RWPE2 (cell line): ENCODE results near the gene PLPPR1.

ENCODE experiments used
- ATAC-seq: fragments of 200-7000 bp; cut with Tn5 transposase; 3 replicates; pipeline ENCODE4 v1.9.1; 2021; ENCODE audit warnings: low read depth
- DNase-seq: peaks from one replicate; pipeline ENCODE4 v3.0.0-alpha.2; 2020; ENCODE audit warnings: low spot score
- H3K27ac ChIP-seq: fragments of 450-650 bp; 2 replicates; pipeline ENCODE4 v1.5.1; 2017; ENCODE audit warnings: mild to moderate bottlenecking; ENCODE audit not compliant: poor library complexity, severe bottlenecking
- H3K27me3 ChIP-seq: fragments of 250-450 bp; sonication (Bioruptor Pico); 2 replicates; pipeline ENCODE4 v1.5.1; 2021; ENCODE audit warnings: mild to moderate bottlenecking, moderate library complexity; ENCODE audit not compliant: insufficient read depth, poor library complexity, severe bottlenecking
- H3K36me3 ChIP-seq: fragments of 250-450 bp; sonication (Bioruptor Pico); 2 replicates; pipeline ENCODE4 v1.5.1; 2020; ENCODE audit warnings: low read depth, mild to moderate bottlenecking, moderate library complexity
- H3K4me1 ChIP-seq: fragments of 250-450 bp; sonication (Bioruptor Pico); 2 replicates; pipeline ENCODE4 v1.5.1; 2021; ENCODE audit warnings: mild to moderate bottlenecking, moderate library complexity; ENCODE audit not compliant: insufficient read depth, poor library complexity, severe bottlenecking
- H3K4me3 ChIP-seq: fragments of 250-450 bp; sonication (Bioruptor Pico); 2 replicates; pipeline ENCODE4 v1.5.1; 2021; ENCODE audit warnings: mild to moderate bottlenecking, moderate library complexity; ENCODE audit not compliant: severe bottlenecking
- H3K9me3 ChIP-seq: fragments of 250-450 bp; sonication (Bioruptor Pico); 2 replicates; pipeline ENCODE4 v1.5.1; 2021; ENCODE audit warnings: mild to moderate bottlenecking, moderate library complexity; ENCODE audit not compliant: severe bottlenecking
- CTCF ChIP-seq: fragments of 450-650 bp; IDR thresholded peaks from one replicate; pipeline ENCODE4 v1.5.1; 2017; ENCODE audit warnings: mild to moderate bottlenecking, moderate library complexity; ENCODE audit not compliant: poor library complexity, severe bottlenecking

Gene PLPPR1

GRCh38 chr9:100999906-101000544 is 28.5 kb upstream of the PLPPR1 start:
- Histone ChIP-seq H3K4me1 (no peaks in the 10 kb centered on the region), H3K36me3 (no peaks in the 10 kb centered on the region), H3K27ac (no peak overlapping the region), H3K4me3 (no peak overlapping the region), H3K9me3 (no peaks in the 10 kb centered on the region), H3K27me3 (no peaks in the 10 kb centered on the region)
- TF ChIP-seq CTCF, result no peak
- DNase-seq (no peak), ATAC-seq (no peak)

- TF ChIP-seq CTCF, result no peak
- Histone ChIP-seq H3K27ac (no peak overlapping the region), H3K4me1 (no peaks in the 10 kb centered on the region), H3K9me3 (no peaks in the 10 kb centered on the region), H3K4me3 (no peak overlapping the region), H3K27me3 (no peaks in the 10 kb centered on the region), H3K36me3 (no peaks in the 10 kb centered on the region)
- no peak for ATAC-seq
- DNase-seq, result no peak
Observed at GRCh38 chr9:101005246-101005645, 23.3 kb upstream of the PLPPR1 start.

- no peak overlapping the region for H3K4me3 ChIP-seq
- H3K27me3 ChIP-seq, result no peaks in the 10 kb centered on the region
- no peaks in the 10 kb centered on the region for H3K9me3 ChIP-seq
- DNase-seq, result no peak
- no peak for TF ChIP-seq CTCF
- no peaks in the 10 kb centered on the region for H3K36me3 ChIP-seq
- ATAC-seq, result no peak
- H3K4me1 ChIP-seq, result no peaks in the 10 kb centered on the region
- H3K27ac ChIP-seq, result no peak overlapping the region
Observed at GRCh38 chr9:101014566-101014965, 14.0 kb upstream of the PLPPR1 start.

GRCh38 chr9:101018467-101018866 is 10.1 kb upstream of the PLPPR1 start:
- H3K9me3 ChIP-seq, result no peaks in the 10 kb centered on the region
- H3K4me1 ChIP-seq, result no peaks in the 10 kb centered on the region
- no peak overlapping the region for H3K4me3 ChIP-seq
- H3K27me3 ChIP-seq, result no peaks in the 10 kb centered on the region
- DNase-seq (no peak), ATAC-seq (no peak)
- H3K27ac ChIP-seq, result no peak overlapping the region
- TF ChIP-seq CTCF, result no peak
- no peaks in the 10 kb centered on the region for H3K36me3 ChIP-seq

- Histone ChIP-seq H3K27me3 (peaks cover 13% of the 10 kb centered on the region), H3K9me3 (no peaks in the 10 kb centered on the region), H3K36me3 (no peaks in the 10 kb centered on the region), H3K27ac (no peak overlapping the region), H3K4me1 (no peaks in the 10 kb centered on the region), H3K4me3 (no peak overlapping the region)
- DNase-seq, result no peak
- no peak for ATAC-seq
- TF ChIP-seq CTCF, result no peak
Observed at GRCh38 chr9:101022704-101023103, 5.8 kb upstream of the PLPPR1 start.
